Testis (tissue), 3 donors: Measurements from ENCODE around the gene TLX1. TPM values are rescaled to one million over a fixed set of nuclear protein-coding genes. Genes with fewer than 3 reads are reported as not detected.

ENCODE experiments used
- DNase-seq: peaks from one replicate; pipeline ENCODE4 v3.0.0-alpha.2; 2019
- H3K27ac ChIP-seq, 2 donors: fragments of 200-600 bp; sonication (generic); one replicate each; pipeline ENCODE4 v1.5.1; 2019
- H3K27me3 ChIP-seq: fragments of 200-600 bp; sonication (generic); one replicate; pipeline ENCODE4 v1.5.1; 2019
- H3K36me3 ChIP-seq: fragments of 200-600 bp; sonication (generic); one replicate; pipeline ENCODE4 v1.5.1; 2017; ENCODE audit warnings: low read depth; ENCODE audit errors: missing control alignments
- H3K4me1 ChIP-seq: fragments of 200-600 bp; sonication (generic); one replicate; pipeline ENCODE4 v1.5.1; 2019
- H3K4me3 ChIP-seq, 2 donors: fragments of 200-600 bp; sonication (generic); one replicate each; pipeline ENCODE4 v1.5.1; 2017 to 2019
- H3K9me3 ChIP-seq: fragments of 200-600 bp; sonication (generic); one replicate; pipeline ENCODE4 v1.5.1; 2017
- CTCF ChIP-seq, 3 experiments: fragments of 450-650 bp in 2 of 3; fragments of 200-600 bp in 1 of 3; sonication (generic) in 1 of 3; IDR thresholded peaks; one replicate each; pipeline ENCODE4 v1.5.1; 2016 to 2019; ENCODE audit warnings: antibody characterized with exemption in 3 of 3, mild to moderate bottlenecking in 2 of 3, moderate library complexity in 1 of 3
- POLR2A ChIP-seq: fragments of 450-650 bp; IDR thresholded peaks from one replicate; pipeline ENCODE4 v1.6.1; 2017; ENCODE audit warnings: antibody characterized with exemption, mild to moderate bottlenecking, moderate library complexity
- WGBS, 2 donors: methylation state at CpG; one replicate each; pipeline ENCODE4 v1.1.5; 2018; 5-methylcytosine and 5-hydroxymethylcytosine counted together
- intact Hi-C: fragments of 100-400 bp; cut with DNase I; formaldehyde crosslinking; loops from one replicate; pipeline ENCODE4 v1.15.1; 2023; ENCODE audit warnings: low total_unique reads
- polyA plus RNA-seq: library from polyadenylated mRNA; stranded (reverse); fragments of 350-450 nt; fragmentation: Illumina TruSeq; extraction: RNeasy Lipid Tissue Mini Kit (QIAGEN cat#74804); gene quantifications from one replicate; pipeline ENCODE4 v1.2.3, GENCODE V29; 2014; ENCODE audit warnings: low read depth, low replicate concordance; ENCODE audit not compliant: insufficient read depth
- total RNA-seq, 2 donors: library from RNA; depleted of rRNA; stranded (reverse); fragments of >200 nt; gene quantifications; one replicate each; pipeline ENCODE4 v1.2.3, GENCODE V29; 2016

Gene TLX1
- total and polyA plus RNA-seq, 3 donors from 2014 or later = 0.44 to 1.7 (median 0.99) TPM

DNA sequence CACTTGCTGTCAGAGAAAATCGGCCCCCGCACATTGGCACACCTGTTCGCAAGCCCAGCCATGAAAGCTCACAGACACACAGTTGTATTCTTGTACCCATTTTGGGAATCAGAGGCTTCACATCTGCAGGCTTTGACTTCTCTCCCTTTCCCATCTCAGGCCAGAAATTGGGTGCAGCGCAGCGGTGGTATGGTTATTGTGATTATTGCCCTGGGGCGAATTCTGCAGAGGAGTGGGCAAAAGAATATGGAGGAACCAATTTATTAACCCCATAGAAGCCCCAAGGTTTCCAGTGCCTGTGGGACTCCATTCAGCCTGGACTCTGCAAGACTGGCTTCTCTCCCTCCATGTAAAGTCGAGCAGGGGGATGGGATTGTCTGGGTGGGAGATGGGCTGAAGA is 14.0 kb downstream of the TLX1 start:
- peaks cover 9% of the 10 kb centered on the region for H3K4me1 ChIP-seq
- TF ChIP-seq CTCF (IDR thresholded peaks at IDR 0.05) = no peak
- TF ChIP-seq POLR2A = no peak
- DNase-seq = no peak
- WGBS, 2 donors = 63 to 69% methylated on average over 7 of the region's 7 CpGs
- no peaks in the 10 kb centered on the region for H3K36me3 ChIP-seq
- intact Hi-C loops = no loop called here
- H3K27me3 ChIP-seq = no peaks in the 10 kb centered on the region
- no peak overlapping the region for H3K27ac ChIP-seq
- no peaks in the 10 kb centered on the region for H3K9me3 ChIP-seq
- no peak overlapping the region for H3K4me3 ChIP-seq

GRCh38 chr10:101145750-101146391 is 14.8 kb downstream of the TLX1 start:
- H3K27me3 ChIP-seq = no peaks in the 10 kb centered on the region
- H3K4me3 ChIP-seq = no peak overlapping the region
- H3K9me3 ChIP-seq = no peaks in the 10 kb centered on the region
- intact Hi-C loops = no loop called here
- no peaks in the 10 kb centered on the region for H3K36me3 ChIP-seq
- 6 to 9% methylated on average over 28 to 40 of the region's 40 CpGs for WGBS, 2 donors
- H3K27ac ChIP-seq = no peak overlapping the region
- TF ChIP-seq POLR2A (no peak), CTCF (IDR thresholded peaks at IDR 0.05) (no peak)
- no peak for DNase-seq
- peaks cover 9% of the 10 kb centered on the region for H3K4me1 ChIP-seq

DNA sequence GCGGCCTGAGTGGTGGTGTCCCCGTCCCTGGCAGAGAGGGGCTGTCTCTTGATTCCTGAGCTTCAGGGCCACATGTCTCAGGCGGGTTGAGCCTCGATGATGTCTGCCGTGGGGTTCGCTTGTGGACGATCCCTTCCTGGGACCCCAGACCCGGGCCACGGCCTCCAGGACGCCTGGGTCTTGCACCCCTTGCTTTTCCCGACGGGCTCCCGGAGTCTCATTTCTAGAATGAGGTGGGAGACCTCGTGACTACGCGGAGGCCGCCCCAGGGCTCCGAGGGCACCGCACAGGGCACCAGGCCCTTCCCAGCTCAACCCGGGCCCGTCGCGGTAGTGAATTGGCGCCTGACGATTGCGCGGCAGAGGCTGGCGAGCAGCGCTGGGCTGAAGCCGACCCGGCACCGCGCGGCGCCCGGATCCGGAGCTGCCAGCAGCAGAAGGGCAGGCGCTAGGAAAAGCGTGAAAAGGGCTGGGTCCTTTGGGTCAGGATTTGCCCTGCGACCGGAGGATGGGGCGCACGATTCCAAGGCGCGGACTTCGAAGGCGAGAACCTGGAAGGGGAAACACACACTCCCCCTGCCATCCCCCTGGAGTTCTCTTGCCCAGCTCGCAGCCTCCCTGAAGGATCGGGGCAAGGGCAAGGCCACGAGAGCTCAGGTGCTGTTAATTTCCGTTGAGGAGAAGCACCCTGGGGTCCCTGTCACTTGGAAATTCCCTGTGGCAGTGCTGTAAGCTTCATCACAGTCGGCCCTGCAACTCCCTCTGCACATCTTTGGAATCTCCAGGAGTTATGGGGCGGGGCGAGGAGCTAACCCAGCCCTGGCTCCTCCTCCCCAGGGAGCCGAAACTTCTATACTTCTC is 15.5 kb downstream of the TLX1 start:
- Histone ChIP-seq H3K27ac (no peak overlapping the region), H3K27me3 (no peaks in the 10 kb centered on the region), H3K36me3 (no peaks in the 10 kb centered on the region), H3K4me3 (no peak overlapping the region), H3K9me3 (no peaks in the 10 kb centered on the region), H3K4me1 (peaks cover 9% of the 10 kb centered on the region)
- intact Hi-C loops = no loop called here
- no peak for TF ChIP-seq CTCF (IDR thresholded peaks at IDR 0.05)
- no peak for TF ChIP-seq POLR2A
- no peak for DNase-seq
- 3 to 5% methylated on average over 22 to 49 of the region's 55 CpGs for WGBS, 2 donors

DNA sequence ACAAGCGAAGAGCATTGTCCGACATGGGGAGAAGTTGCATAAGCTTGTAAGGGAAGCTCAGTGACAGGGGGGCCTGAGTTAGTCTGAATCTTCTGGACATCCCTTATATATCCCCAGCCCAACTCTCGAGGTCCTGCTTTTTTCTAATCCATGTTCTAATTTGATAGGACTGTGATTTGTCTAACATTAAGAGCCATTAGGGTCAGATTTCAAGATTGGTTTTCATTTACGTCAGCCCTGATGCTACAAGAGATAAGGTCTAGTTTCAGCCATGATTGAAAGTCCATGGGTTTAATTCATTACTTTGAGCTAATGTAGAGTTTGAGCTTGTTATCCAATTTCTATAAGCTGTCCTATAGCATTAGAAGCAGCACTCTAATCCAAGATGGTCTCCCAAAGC is 20.3 kb downstream of the TLX1 start:
- TF ChIP-seq POLR2A (no peak), CTCF (IDR thresholded peaks at IDR 0.05) (no peak)

More for the DNA sequence above, 20.3 kb downstream of the TLX1 start:
- no peaks in the 10 kb centered on the region for H3K9me3 ChIP-seq
- no peak overlapping the region for H3K27ac ChIP-seq
- no peak for DNase-seq
- no peak overlapping the region for H3K4me3 ChIP-seq
- 63 to 79% methylated on average over 4 of the region's 4 CpGs for WGBS, 2 donors
- no peaks in the 10 kb centered on the region for H3K36me3 ChIP-seq
- H3K27me3 ChIP-seq = no peaks in the 10 kb centered on the region
- H3K4me1 ChIP-seq = peaks cover 3% of the 10 kb centered on the region
- intact Hi-C loops = no loop called here
